GM18505 (cell line): ENCODE data around the gene TOP3A.

ENCODE experiments used
- ATAC-seq: cut with Tn5 transposase; IDR thresholded peaks from one replicate; pipeline ENCODE4 v1.9.1; 2021; ENCODE audit not compliant: unreplicated experiment
- POLR2A ChIP-seq: IDR thresholded peaks from 4 replicates; pipeline ENCODE4 v1.6.1; 2011; ENCODE audit warnings: borderline replicate concordance; ENCODE audit not compliant: insufficient read depth, insufficient read length; ENCODE audit errors: extremely low read depth

Gene TOP3A

GRCh38 chr17:18277076-18277475 lies 37.7 kb downstream of the TOP3A start:
- TF ChIP-seq POLR2A: no peak

DNA sequence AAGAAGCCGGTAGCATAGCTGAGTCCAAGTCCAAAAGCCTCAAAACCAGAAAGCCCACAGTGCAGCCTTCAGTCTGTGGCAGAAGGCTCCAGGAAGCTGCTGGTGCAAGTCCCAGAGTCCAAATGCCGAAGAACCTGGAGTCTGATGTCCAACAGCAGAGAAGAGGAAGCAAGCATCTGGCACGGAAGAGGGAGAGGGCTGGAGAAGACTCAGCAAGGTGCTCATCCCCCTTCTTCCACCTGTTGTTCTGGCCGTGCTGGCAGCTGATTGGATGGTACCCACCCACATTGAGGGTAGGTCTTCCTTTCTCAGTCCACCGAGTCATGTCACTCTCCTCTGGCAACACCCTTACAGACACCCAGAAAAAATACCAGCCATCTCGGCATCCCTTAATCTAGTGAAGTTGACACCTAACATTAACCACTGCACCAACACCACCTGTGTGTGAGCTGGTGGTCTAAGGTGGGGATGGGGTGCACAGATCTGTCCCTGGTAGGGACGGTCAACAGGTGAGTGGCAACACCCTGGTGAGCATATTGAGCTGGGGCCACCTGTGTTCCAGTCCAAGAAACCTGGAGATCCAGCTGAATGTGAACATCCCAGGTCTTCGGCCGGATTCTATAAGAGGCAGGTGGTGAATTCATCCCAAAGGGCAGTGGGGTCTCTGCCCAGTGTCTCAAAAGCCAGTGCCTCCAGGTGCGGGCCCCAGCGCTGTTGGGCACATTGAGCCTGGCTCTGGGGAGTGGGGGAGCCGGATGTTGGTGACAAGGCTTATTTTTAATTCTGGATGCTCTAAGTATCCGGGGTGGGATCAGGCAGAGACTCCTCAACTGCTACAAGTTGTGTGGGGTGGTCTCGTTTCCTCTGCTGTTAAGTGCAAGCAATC lies 44.5 kb downstream of the TOP3A start:
- TF ChIP-seq POLR2A: peak; percentile 16
- no peak for ATAC-seq

More at GRCh38 chr17:18277076-18277475, 37.7 kb downstream of the TOP3A start:
- ATAC-seq: no peak

DNA sequence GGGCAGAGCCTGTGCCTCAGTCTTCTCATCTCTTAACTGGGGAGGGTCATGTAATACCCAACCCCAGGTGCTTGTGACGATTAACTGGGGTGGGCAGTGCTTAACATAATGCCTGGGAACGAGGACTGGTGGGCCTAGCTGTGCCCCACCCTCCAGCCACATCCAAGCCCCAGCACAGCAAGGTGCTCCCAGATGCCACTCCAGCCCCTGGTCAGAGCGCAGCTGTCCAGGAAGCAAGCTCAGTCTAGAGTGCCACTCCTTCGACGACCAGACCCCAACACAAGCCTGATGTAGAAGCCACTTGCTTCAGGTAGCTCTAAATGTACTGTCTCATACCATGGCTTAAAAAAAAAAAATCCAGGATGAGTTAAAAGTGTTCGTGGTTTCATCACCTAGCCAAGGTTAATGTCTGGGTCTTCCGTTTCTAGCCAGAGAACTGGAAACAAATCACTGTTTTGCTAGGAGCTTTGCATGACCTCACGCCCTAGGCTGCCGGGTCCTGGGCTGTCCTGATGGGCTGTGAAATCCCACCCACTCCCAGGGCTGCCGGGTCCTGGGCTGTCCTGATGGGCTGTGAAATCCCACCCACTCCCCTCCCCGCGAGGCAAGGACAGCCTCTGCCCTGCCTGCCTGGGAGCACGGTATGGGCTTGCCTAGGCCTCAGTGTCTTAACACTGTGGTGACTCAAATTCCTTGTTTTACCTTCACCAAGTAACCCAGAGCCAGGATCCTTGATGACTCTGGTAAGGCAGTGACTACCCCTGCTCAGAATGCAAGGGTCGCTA lies 46.7 kb downstream of the TOP3A start:
- ATAC-seq: no peak

DNA sequence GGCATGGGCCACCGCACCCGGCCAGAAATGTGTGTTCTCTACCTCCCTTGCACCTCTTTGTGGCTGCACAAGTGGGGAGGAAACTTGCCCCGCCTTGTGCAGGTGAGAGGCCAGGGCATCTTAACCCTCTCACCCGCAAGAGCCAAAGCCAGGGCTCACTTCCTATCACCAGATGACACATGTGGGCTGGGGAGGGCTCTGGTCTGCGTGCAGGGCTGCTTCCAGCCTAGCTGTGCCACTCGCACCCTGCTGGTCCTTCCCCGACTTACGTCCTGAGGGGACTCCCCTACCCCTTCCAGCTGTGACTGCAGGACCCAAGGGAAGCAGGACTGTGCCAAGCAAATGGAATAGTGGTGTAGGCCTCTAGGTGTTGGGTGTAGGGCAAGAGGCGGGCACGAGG lies 47.4 kb downstream of the TOP3A start:
- no peak for ATAC-seq
- TF ChIP-seq POLR2A: no peak

More for the DNA sequence above, 46.7 kb downstream of the TOP3A start:
- no peak for TF ChIP-seq POLR2A

DNA sequence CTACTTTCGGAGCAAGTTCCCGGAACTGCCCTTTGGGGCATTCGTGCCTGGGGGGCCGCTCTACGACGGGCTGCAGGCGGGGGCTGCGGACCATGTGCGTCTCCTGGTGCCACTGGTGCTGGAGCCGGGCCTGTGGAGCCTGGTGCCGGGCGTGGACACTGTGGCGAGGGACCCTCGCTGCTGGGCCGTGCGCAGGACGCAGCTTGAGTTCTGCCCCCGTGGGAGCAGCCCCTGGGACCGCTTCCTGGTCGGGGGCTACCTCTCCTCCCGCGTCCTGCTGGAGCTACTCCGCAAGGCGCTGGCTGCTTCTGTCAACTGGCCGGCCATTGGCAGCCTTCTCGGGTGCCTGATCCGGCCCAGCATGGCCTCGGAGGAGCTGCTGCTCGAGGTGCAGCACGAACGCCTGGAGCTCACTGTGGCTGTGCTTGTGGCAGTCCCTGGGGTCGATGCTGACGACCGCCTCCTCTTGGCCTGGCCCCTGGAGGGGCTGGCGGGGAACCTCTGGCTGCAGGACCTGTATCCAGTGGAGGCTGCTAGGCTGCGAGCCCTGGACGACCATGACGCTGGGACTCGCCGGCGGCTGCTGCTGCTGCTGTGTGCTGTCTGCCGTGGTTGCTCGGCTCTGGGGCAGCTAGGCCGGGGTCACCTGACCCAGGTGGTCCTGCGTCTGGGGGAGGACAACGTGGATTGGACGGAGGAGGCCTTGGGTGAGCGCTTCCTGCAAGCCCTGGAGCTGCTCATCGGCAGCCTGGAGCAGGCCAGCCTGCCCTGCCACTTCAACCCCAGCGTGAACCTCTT lies 50.7 kb downstream of the TOP3A start:
- TF ChIP-seq POLR2A: no peak
- no peak for ATAC-seq

GRCh38 chr17:18262641-18263040 lies 52.2 kb downstream of the TOP3A start:
- ATAC-seq: no peak
- no peak for TF ChIP-seq POLR2A

DNA sequence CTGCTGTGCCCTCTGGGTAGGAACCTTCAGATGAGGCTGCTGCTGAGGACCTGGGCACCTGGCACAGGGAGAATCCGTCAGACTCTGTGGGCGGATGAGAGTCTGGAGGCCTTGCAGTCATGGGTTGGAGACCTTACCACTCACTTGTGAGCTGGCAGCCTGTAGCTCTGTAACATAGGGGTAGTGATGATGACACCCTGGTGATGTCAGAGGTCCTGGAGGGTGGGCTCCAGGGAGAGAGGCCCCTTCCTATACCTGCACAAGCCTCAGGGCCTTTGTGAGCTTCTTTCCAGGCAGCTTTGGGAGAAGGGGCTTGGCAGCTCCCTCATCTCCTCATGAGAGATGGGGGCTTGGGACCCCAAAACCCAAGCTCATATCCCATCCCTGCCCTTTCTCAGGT lies 52.7 kb downstream of the TOP3A start:
- no peak for ATAC-seq
- no peak for TF ChIP-seq POLR2A

DNA sequence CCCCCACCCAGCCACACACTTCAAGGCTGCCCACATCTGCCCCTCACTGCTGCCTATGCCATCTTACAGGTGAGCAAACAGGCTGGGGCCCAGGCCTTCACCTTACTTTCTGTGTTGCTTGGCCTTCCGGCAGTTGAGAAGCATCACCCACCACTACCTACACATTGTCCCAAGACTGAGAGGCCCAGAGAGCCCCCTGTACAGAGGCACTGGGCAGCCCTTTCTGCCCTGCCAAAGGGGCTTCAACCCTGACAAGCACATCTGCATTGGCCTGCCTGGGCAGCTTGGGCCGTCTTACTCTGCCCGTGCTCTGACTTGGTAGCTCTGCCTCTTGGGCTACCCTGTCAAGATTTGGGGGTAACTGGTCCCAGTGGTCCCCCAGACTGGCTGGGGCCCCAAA lies 53.1 kb downstream of the TOP3A start:
- no peak for TF ChIP-seq POLR2A
- ATAC-seq: no peak

DNA sequence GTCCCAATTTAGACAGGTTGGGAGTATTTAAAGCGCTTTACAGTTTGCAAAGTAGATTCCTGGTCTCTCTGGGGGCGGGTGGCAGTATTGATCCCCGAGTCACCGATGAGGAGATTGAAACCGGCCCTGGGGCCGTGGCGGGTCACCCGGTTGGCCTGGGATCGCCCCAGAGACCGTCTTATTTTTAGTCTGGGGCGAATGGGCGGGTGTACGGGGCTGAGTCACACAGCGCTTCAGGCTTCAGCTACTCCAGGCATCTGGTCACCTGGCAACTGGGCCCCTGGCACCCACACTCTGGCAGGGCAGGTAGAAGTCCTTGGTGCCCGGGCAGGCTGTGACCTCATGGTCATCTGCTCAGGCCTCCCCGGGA lies 53.7 kb downstream of the TOP3A start:
- no peak for ATAC-seq
- TF ChIP-seq POLR2A: no peak

- peak; percentile 70 for ATAC-seq
- peak; percentile 49 for TF ChIP-seq POLR2A
Measured at GRCh38 chr17:18260332-18261145, 54.3 kb downstream of the TOP3A start, which contains the start of gene MIEF2. Gene MIEF2, plus strand, starts transcription at chr17:18260662. Its CDS starts 2,059 bp downstream, at chr17:18262721.

DNA sequence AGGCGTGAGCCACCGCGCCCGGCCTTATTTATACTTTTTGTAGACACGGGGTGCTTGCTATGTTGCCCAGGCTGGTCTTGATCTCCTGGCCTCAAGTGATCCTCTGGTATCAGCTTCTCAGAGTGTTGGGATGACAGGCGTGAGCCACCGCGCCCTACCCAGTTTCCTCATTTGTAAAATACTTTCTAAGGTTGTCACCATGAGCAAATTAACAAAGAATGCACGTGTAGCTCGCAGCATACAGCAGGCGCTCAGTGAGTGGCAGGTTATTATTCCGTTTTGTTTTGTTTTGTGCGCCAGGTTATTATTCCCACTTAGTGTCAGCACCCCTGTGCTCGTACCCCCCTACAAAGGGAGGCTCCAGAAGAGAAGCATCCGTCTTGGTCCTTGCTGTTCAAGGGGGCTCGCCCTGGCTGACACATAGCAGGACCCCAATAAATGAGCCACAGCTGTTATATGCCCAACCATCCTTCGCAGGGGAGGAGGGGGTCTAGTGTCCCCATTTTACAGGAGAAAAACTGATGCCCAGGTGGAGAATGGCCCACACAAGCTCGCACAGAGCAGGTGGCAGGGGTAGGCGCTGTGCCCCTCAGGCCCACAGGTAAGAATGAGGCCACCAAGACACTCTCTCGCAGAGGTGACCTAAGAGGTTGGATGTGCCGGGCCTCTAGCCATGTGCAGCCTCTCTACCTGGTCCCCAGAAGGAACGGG lies 55.0 kb downstream of the TOP3A start:
- no peak for TF ChIP-seq POLR2A
- no peak for ATAC-seq
